H1 (cell line): ENCODE measurements around the gene SIRT5.

ENCODE experiments used
- CTCF ChIP-seq, 3 experiments: IDR thresholded peaks; 1 replicate in 2 of 3; 2 replicates in 1 of 3; pipeline versions ENCODE4 v1.5.1 to v1.6.1; 2011; ENCODE audit warnings: low read length in 3 of 3, mild to moderate bottlenecking in 3 of 3, inconsistent platforms in 2 of 3, low read depth in 1 of 3, moderate library complexity in 1 of 3; ENCODE audit not compliant: insufficient read depth in 1 of 3; ENCODE audit errors: control extremely low read depth in 1 of 3
- EGR1 ChIP-seq: IDR thresholded peaks from 2 replicates; pipeline ENCODE4 v1.6.1; 2011; ENCODE audit warnings: low read depth, low read length, borderline replicate concordance
- MAX ChIP-seq: IDR thresholded peaks from 2 replicates; pipeline ENCODE4 v1.6.1; 2012; ENCODE audit warnings: inconsistent platforms
- POLR2A ChIP-seq, 2 experiments: IDR thresholded peaks; 1 replicate in 1 of 2; 2 replicates in 1 of 2; pipeline ENCODE4 v1.6.1; 2011; ENCODE audit warnings: low read depth in 2 of 2, low read length in 2 of 2, mild to moderate bottlenecking in 2 of 2; ENCODE audit errors: control extremely low read depth in 1 of 2
- POLR2AphosphoS5 ChIP-seq: IDR thresholded peaks from 2 replicates; pipeline ENCODE4 v1.6.1; 2011; ENCODE audit warnings: low read depth, low read length
- RFX5 ChIP-seq: IDR thresholded peaks from 2 replicates; pipeline ENCODE4 v1.6.1; 2011; ENCODE audit warnings: low read depth, low read length, improper control_type of control experiment, borderline replicate concordance
- RNF2 ChIP-seq: fragments of 200-900, 300-1000 bp; sonication (generic); IDR thresholded peaks from 2 replicates; pipeline ENCODE4 v1.7.1; 2016; ENCODE audit warnings: borderline replicate concordance, low read depth, mild to moderate bottlenecking, antibody characterized with exemption, low read length; ENCODE audit not compliant: poor library complexity, severe bottlenecking; ENCODE audit errors: missing control alignments
- TAF1 ChIP-seq: IDR thresholded peaks from 2 replicates; pipeline ENCODE4 v1.6.1; 2011; ENCODE audit warnings: mild to moderate bottlenecking, low read depth, low read length

GRCh38 chr6:13544454-13545186 is 29.8 kb upstream of the SIRT5 start:
- TF ChIP-seq POLR2AphosphoS5 (no peak), MAX (peak; percentile 42; the same call in 1 of the 2 replicates), CTCF (IDR thresholded peaks at IDR 0.05; ENCODE audit: control extremely low read depth in 1 of 3, insufficient read depth in 1 of 3, low read depth in 1 of 3, low read length in 3 of 3) (no peak), EGR1 (no peak), POLR2A (IDR thresholded peaks at IDR 0.05; ENCODE audit: control extremely low read depth in 1 of 2, low read depth in 2 of 2, low read length in 2 of 2) (no peak), RFX5 (no peak), TAF1 (no peak), RNF2 (no peak)
